ENCODE results near the gene COQ10A.

GRCh38 chr12:56304872-56305590, 38.3 kb downstream of the COQ10A start:
- no peak for TF ChIP-seq CTCF (IDR thresholded peaks at IDR 0.05; ENCODE audit: low read depth, low read length)
- no peak for TF ChIP-seq EZH2phosphoT487 (IDR thresholded peaks at IDR 0.05; ENCODE audit: low read depth)
